H1 (cell line): Measurements from ENCODE around the gene RNF220. TPM values are rescaled to one million over a fixed set of nuclear protein-coding genes. Genes with fewer than 3 reads are reported as not detected.

Experiments used
- CTCF ChIP-seq, 3 experiments: IDR thresholded peaks; 1 replicate in 2 of 3; 2 replicates in 1 of 3; pipeline versions ENCODE4 v1.5.1 to v1.6.1; 2011; ENCODE audit warnings: low read length in 3 of 3, mild to moderate bottlenecking in 3 of 3, inconsistent platforms in 2 of 3, low read depth in 1 of 3, moderate library complexity in 1 of 3; ENCODE audit not compliant: insufficient read depth in 1 of 3; ENCODE audit errors: control extremely low read depth in 1 of 3
- HDAC6 ChIP-seq: IDR thresholded peaks from one replicate; pipeline ENCODE4 v1.7.1; 2012; ENCODE audit warnings: low read depth, mild to moderate bottlenecking, inconsistent platforms, low read length, moderate library complexity
- JUN ChIP-seq: IDR thresholded peaks from 2 replicates; pipeline ENCODE4 v1.6.1; 2011; ENCODE audit warnings: low read depth, mild to moderate bottlenecking, improper control_type of control experiment, low read length
- polyA plus RNA-seq, 7 experiments: library from polyadenylated mRNA; depleted of rRNA in 3 of 7; stranded (reverse) in 5 of 7; unstranded in 2 of 7; fragments of >200 nt in 5 of 7; fragments of 200-250 nt in 2 of 7; gene quantifications; 1 replicate in 5 of 7; 2 replicates in 1 of 7; 4 replicates in 1 of 7; pipeline versions ENCODE4 v1.2.1 to v1.2.3, GENCODE V29; 2011 to 2013; ENCODE audit warnings: missing spikeins in 2 of 7, mixed read lengths in 2 of 7
- total RNA-seq: library from RNA; stranded (reverse); fragmentation: NEBNext Ultra II Directional; extraction: Animal tissue kit (Norgen Biotek cat#: 25700); gene quantifications from 2 replicates; pipeline ENCODE4 v1.2.1, GENCODE V29; 2021

The RNF220 gene
- total and polyA plus RNA-seq, 2 of the 8 experiments (the other 6 are each of a cell fraction or from before 2014, with no cell fraction given), result 123 to 160 TPM

DNA sequence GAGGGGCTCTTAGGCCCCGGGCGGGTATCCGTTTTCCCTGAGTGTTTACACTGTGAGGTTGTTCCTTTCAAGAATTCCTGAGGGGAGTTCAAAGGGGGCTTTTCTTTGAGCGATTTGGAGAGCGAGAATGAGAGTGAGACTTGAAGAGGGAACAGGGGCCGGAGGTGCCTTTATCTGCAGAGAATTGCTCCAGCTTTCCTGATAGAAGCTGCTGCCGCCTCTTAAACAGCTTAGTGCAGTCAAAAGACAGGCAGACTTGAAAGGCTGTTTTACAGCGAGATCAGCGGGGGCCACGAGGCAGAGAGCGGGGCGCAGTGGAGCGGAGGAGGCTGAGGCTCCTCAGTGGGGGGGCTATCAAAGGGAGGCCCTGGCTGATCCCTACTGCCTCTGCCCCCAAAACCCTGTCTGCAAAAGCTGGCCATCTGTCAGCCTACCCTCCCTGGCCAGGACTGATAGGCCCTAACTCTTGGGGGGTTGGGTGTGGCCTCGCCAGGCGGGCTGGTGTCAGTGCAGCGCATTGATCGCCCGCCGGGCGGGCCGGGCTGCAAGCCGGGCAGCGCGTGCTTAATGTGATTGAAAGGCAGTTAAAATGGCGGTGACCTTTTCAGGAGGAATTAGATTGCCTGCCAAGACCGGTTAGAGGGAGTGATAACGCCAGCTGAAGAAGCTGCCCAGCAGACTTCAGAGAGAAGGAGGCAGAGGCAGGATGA is 232.8 kb downstream of the RNF220 start (continued):
- TF ChIP-seq CTCF (IDR thresholded peaks at IDR 0.05; ENCODE audit: control extremely low read depth in 1 of 3, insufficient read depth in 1 of 3, low read depth in 1 of 3, low read length in 3 of 3) (no peak), HDAC6 (no peak), JUN (no peak)
